GM18499 (cell line): ENCODE data around the gene EMP1.

Experiments
- ATAC-seq: cut with Tn5 transposase; IDR thresholded peaks from one replicate; pipeline ENCODE4 v1.9.1; 2021; ENCODE audit warnings: moderate number of reproducible peaks; ENCODE audit not compliant: insufficient read depth, unreplicated experiment

The EMP1 gene

GRCh38 chr12:13195250-13195649 lies 1.3 kb upstream of the EMP1 start:
- no peak for ATAC-seq

GRCh38 chr12:13195785-13196129 lies 769 bp upstream of the EMP1 start:
- ATAC-seq: no peak

GRCh38 chr12:13197032-13197431 lies 506 bp downstream of the EMP1 start:
- ATAC-seq: no peak

- no peak for ATAC-seq
Measured at GRCh38 chr12:13197526-13198143, 1.1 kb downstream of the EMP1 start.

GRCh38 chr12:13198241-13198640 lies 1.7 kb downstream of the EMP1 start:
- ATAC-seq: no peak

- no peak for ATAC-seq
Measured at GRCh38 chr12:13198876-13199275, 2.4 kb downstream of the EMP1 start.

GRCh38 chr12:13199592-13199991 lies 3.1 kb downstream of the EMP1 start:
- no peak for ATAC-seq

GRCh38 chr12:13200841-13201240 lies 4.3 kb downstream of the EMP1 start:
- ATAC-seq: no peak

GRCh38 chr12:13203034-13203922 lies 6.8 kb downstream of the EMP1 start:
- no peak for ATAC-seq

GRCh38 chr12:13204428-13204827 lies 7.9 kb downstream of the EMP1 start:
- no peak for ATAC-seq

- ATAC-seq: no peak
Measured at GRCh38 chr12:13205809-13206559, 9.5 kb downstream of the EMP1 start.

GRCh38 chr12:13206560-13206897 lies 10.0 kb downstream of the EMP1 start:
- ATAC-seq: no peak

- no peak for ATAC-seq
Measured at GRCh38 chr12:13208533-13209435, 12.3 kb downstream of the EMP1 start.

- ATAC-seq: no peak
Measured at GRCh38 chr12:13209436-13210235, 13.1 kb downstream of the EMP1 start.

- no peak for ATAC-seq
Measured at GRCh38 chr12:13210236-13211190, 14.0 kb downstream of the EMP1 start.

GRCh38 chr12:13211191-13211858 lies 14.8 kb downstream of the EMP1 start:
- ATAC-seq: no peak

- no peak for ATAC-seq
Measured at GRCh38 chr12:13211859-13212664, 15.5 kb downstream of the EMP1 start.
